Peyer's patch (tissue), 4 donors: Measurements from ENCODE around the gene EDIL3. TPM values are rescaled to one million over a fixed set of nuclear protein-coding genes. Genes with fewer than 3 reads are reported as not detected.

Experiments used
- DNase-seq, 3 donors: peaks; one replicate each; pipeline ENCODE4 v3.0.0-alpha.2; 2017 to 2019
- H3K27ac ChIP-seq, 4 donors: fragments of 200-600 bp; sonication (generic); one replicate each; pipeline ENCODE4 v1.5.1; 2016 to 2019
- H3K27me3 ChIP-seq, 2 donors: fragments of 200-600 bp; sonication (generic); one replicate each; pipeline ENCODE4 v1.5.1; 2019
- H3K36me3 ChIP-seq, 3 donors: fragments of 200-600 bp; sonication (generic); one replicate each; pipeline ENCODE4 v1.5.1; 2016 to 2019
- H3K4me1 ChIP-seq, 4 donors: fragments of 200-600 bp; sonication (generic); one replicate each; pipeline ENCODE4 v1.5.1; 2016 to 2019
- H3K4me3 ChIP-seq, 4 donors: fragments of 200-600 bp; sonication (generic); 1 replicate in 3 of 4; 2 replicates in 1 of 4; pipeline ENCODE4 v1.5.1; 2016 to 2019; ENCODE audit warnings: mild to moderate bottlenecking in 1 of 4
- H3K9me3 ChIP-seq, 4 donors: fragments of 200-600 bp; sonication (generic); one replicate each; pipeline ENCODE4 v1.5.1; 2016 to 2019; ENCODE audit warnings: mild to moderate bottlenecking in 1 of 4
- POLR2A ChIP-seq, 2 donors: fragments of 450-650 bp; IDR thresholded peaks; one replicate each; pipeline ENCODE4 v1.5.1; 2017; ENCODE audit warnings: antibody characterized with exemption in 2 of 2, mild to moderate bottlenecking in 2 of 2, moderate library complexity in 2 of 2
- total RNA-seq, 4 donors: library from RNA; depleted of rRNA; stranded (reverse); fragments of >200 nt; gene quantifications; one replicate each; pipeline ENCODE4 v1.1.0, GENCODE V29; 2016
- TF ChIP-seq, protein P1 (sequence below), 6 experiments: fragments of 450-650 bp in 4 of 6; fragments of 200-600 bp in 2 of 6; sonication (generic) in 1 of 6; IDR thresholded peaks; one replicate each; pipeline ENCODE4 v1.5.1; 2017 to 2019; ENCODE audit warnings: antibody characterized with exemption in 6 of 6, mild to moderate bottlenecking in 3 of 6, moderate library complexity in 1 of 6

The EDIL3 gene
- total RNA-seq, 4 donors from 2014 or later: 6.0 to 18.2 (median 6.4) TPM

DNA sequence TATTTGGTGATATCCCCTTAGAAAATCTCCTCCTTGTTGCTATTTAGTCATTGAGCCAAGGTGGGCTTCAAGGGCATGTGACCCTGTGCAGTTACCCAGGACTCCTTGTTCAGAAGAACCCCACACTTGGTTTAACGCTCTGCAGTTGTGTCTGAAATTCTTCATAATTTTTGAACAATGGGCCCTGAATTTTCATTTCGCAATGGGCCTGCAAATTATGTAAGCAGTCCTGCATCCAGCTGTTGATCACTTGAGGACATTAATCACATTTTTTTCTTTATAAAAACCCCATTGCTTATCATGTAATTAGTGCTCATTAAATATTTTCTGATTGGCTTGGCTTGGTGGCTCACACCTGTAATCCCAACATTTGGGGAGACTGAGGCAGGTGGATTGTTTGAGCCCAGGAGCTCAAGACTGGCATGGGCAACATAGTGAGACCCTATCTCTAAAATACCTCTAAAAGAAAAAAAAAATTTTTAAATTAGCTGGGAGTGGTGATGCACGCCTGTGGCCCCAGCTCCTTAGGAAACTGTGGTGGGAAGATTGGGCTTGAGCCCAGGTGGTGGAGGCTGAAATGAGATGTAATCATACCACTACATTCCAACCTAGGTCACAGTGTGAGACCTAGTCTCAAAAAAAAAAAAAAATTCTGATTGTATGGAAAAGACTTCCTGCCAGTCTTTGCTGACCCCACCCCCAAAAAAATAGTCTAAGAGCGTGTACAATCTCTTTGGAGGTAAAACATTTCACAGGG is 469.8 kb downstream of the EDIL3 start:
- no peaks in the 10 kb centered on the region for H3K9me3 ChIP-seq
- DNase-seq: no peak
- TF ChIP-seq, protein P1, sequence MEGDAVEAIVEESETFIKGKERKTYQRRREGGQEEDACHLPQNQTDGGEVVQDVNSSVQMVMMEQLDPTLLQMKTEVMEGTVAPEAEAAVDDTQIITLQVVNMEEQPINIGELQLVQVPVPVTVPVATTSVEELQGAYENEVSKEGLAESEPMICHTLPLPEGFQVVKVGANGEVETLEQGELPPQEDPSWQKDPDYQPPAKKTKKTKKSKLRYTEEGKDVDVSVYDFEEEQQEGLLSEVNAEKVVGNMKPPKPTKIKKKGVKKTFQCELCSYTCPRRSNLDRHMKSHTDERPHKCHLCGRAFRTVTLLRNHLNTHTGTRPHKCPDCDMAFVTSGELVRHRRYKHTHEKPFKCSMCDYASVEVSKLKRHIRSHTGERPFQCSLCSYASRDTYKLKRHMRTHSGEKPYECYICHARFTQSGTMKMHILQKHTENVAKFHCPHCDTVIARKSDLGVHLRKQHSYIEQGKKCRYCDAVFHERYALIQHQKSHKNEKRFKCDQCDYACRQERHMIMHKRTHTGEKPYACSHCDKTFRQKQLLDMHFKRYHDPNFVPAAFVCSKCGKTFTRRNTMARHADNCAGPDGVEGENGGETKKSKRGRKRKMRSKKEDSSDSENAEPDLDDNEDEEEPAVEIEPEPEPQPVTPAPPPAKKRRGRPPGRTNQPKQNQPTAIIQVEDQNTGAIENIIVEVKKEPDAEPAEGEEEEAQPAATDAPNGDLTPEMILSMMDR (IDR thresholded peaks at IDR 0.05): no peak
- no peak for TF ChIP-seq POLR2A (IDR thresholded peaks at IDR 0.05)
- no peaks in the 10 kb centered on the region for H3K27me3 ChIP-seq
- peaks cover 0 to 10% (median 0%) of the 10 kb centered on the region in 4 donors for H3K4me1 ChIP-seq
- no peaks in the 10 kb centered on the region for H3K36me3 ChIP-seq
- H3K4me3 ChIP-seq: no peak overlapping the region
- no peak overlapping the region for H3K27ac ChIP-seq

DNA sequence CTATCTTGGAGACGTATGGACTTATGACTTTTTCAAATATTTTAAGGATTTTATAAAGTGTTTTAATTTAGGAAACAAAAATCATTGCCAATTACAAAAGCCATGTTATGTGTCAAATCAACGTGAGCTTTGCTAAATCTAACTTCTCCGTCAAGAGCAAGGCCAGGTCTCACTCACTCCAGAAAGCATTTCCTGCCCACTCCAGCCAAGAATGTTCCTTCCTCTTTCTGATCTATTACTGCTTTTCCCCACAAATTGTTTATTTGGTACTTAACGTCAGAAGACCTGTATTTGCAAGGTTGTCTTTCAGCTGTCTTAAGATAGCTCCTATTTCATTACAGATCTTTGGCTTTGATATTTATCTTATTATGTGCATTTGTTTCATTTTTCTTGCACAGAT is 470.5 kb downstream of the EDIL3 start:
- Histone ChIP-seq H3K4me1 (peaks cover 0 to 8% (median 0%) of the 10 kb centered on the region in 4 donors), H3K36me3 (no peaks in the 10 kb centered on the region), H3K27me3 (no peaks in the 10 kb centered on the region), H3K9me3 (no peaks in the 10 kb centered on the region), H3K27ac (no peak overlapping the region), H3K4me3 (no peak overlapping the region)
- DNase-seq: no peak
- TF ChIP-seq, protein P1 (IDR thresholded peaks at IDR 0.05): no peak
- TF ChIP-seq POLR2A (IDR thresholded peaks at IDR 0.05): no peak

DNA sequence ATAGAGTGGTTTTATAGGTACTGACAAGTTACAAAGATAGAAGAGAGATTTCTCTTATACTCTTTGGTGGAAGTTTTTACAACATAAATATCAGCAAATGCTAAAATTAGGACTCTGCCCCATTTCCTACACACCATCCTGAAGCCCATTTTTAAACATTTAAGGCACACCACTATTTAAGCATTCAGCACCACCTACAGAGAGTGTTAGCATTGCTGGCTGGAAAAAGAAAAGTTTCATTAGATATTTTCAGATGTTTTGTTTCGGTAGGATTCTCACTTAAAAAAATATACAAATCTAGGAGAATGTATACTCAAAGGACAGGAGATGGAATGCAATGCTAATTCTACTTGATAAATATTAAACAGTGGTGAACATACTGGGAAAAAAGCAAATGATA is 471.1 kb downstream of the EDIL3 start:
- H3K36me3 ChIP-seq: no peaks in the 10 kb centered on the region
- H3K9me3 ChIP-seq: no peaks in the 10 kb centered on the region
- H3K4me3 ChIP-seq: no peak overlapping the region
- no peaks in the 10 kb centered on the region for H3K27me3 ChIP-seq
- peaks cover 0 to 2% (median 0%) of the 10 kb centered on the region in 4 donors for H3K4me1 ChIP-seq
- TF ChIP-seq POLR2A (IDR thresholded peaks at IDR 0.05): no peak
- TF ChIP-seq, protein P1 (IDR thresholded peaks at IDR 0.05): no peak
- H3K27ac ChIP-seq: no peak overlapping the region
- no peak for DNase-seq

DNA sequence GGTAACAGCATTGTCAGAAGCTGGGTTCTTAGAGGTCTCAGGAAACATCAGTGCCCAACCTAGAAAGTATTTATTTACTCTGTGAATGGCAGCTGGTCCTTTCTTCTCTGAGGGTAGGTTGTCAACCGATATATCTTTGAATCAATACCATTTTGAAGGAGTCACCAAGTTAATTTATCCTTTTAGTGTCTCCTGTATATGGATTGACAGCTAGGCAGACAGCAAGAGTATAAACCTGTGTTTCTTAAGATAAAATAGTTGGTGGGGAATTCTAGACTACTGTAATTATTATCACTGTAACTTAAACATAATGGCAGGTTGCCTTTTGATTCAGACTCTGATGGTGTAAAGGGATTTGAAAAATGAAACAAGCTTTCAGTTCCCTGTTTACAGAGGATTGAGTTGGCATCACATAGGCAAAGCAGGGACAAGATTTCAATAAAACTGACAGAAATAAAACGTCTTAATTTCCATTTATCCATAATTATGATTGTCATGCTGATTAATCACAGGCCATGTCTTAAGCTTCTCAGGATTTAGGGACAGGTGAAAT is 473.2 kb downstream of the EDIL3 start:
- H3K4me3 ChIP-seq: no peak overlapping the region
- TF ChIP-seq POLR2A (IDR thresholded peaks at IDR 0.05): no peak
- TF ChIP-seq, protein P1 (IDR thresholded peaks at IDR 0.05): no peak

DNA sequence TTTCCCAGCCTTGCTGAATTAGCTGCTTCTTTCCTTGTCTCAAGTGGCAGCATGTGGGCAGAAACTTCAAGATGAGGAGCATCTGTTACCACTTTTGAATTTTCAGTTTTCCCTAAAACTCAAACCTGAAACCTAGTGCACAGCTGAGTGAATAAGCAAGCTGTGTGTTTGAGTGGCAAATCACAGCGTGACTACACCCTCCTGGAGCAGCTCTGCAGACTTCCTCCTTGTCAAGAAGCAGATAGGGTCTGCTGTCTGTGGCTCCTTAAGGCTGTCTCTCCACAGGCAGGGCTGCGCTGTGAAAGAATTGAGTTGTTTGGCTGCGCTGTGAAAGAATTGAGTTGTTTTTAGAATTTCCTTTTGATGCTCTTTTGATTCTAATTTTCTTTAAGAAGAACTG is 484.4 kb downstream of the EDIL3 start:
- no peak overlapping the region for H3K4me3 ChIP-seq
- no peaks in the 10 kb centered on the region for H3K27me3 ChIP-seq
- H3K9me3 ChIP-seq: no peaks in the 10 kb centered on the region
- no peak for DNase-seq
- H3K4me1 ChIP-seq: no peaks in the 10 kb centered on the region
- no peaks in the 10 kb centered on the region for H3K36me3 ChIP-seq
- TF ChIP-seq, protein P1 (IDR thresholded peaks at IDR 0.05): no peak
- no peak for TF ChIP-seq POLR2A (IDR thresholded peaks at IDR 0.05)
- H3K27ac ChIP-seq: no peak overlapping the region

More for the DNA sequence above, 473.2 kb downstream of the EDIL3 start:
- H3K27me3 ChIP-seq: no peaks in the 10 kb centered on the region
- no peak for DNase-seq
- H3K36me3 ChIP-seq: no peaks in the 10 kb centered on the region
- no peaks in the 10 kb centered on the region for H3K4me1 ChIP-seq
- no peak overlapping the region for H3K27ac ChIP-seq
- H3K9me3 ChIP-seq: no peaks in the 10 kb centered on the region
